DMS79 (cell line): ENCODE results near the gene LTBP2.

Experiments
- DNase-seq: peaks from one replicate; lab custom pipeline; 2025; lab: John Stamatoyannopoulos, UW

LTBP2 gene

GRCh38 chr14:74638066-74638465 is 26.0 kb upstream of the LTBP2 start:
- DNase-seq, result no peak

DNA sequence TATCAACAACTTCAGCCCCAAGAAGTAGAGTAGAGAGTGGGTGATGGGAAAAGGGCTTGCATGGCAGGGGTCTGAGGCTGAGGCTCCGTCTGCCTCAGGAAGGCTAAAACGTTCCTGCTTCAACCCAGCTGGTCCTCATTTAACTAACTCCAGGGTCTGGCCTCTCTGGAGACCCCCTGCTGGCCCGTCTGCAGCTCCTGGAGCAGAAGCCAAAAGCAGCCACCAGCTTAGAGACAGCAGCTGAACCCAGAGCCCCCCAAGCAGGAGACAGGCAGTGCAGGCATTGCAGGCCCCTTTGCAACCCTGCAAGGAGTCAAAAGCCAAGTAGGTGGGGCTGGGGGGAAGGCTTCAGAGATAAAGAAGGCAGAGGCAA is 25.1 kb upstream of the LTBP2 start:
- DNase-seq, result no peak

GRCh38 chr14:74636424-74637177 is 24.6 kb upstream of the LTBP2 start:
- DNase-seq, result no peak

GRCh38 chr14:74635847-74636246 is 23.8 kb upstream of the LTBP2 start:
- DNase-seq, result no peak

GRCh38 chr14:74634964-74635363 is 22.9 kb upstream of the LTBP2 start:
- peak; percentile 26 for DNase-seq

GRCh38 chr14:74634481-74634880 is 22.4 kb upstream of the LTBP2 start:
- DNase-seq, result no peak

DNA sequence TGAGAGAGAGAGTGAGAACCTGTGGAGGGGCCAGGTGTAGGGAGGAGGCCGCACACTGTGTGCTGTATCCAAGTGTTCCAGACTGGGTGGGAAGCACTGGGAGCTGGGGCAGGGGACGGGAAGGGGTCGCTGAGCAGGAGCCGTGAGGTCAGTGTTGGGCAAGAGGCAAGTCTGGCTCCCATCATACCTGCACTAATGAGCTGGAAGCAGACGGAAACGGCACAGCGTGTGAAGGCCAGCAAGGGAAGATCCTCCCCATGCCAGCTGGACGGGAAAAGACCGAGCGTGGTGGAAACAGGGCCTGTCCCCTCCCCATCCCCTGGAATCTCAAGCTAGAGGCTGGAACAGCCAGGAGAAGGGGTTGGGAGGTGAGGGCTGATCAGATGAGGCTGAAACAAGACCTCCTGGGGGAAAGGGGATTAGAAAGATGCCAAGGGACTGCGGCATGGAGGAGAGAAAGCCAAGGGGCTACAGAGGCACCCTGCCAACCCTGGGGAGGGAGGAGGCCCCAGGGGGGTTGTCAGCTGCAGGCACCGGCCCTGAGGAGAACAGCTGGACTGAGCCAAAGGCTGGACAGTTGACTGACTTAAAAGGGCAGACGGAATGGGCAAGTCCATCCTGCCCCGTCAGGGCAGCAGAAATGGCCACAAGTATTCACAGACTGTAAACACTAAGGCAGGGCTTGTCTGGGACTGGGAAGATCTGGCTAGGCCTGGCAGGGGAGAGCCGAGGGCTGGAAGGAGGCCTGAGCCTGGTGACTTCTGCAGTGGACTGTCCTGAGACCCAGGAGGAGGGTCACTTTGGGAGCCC is 19.0 kb upstream of the LTBP2 start:
- no peak for DNase-seq

- no peak for DNase-seq
Observed at GRCh38 chr14:74628418-74628817, 16.4 kb upstream of the LTBP2 start.

- no peak for DNase-seq
Observed at GRCh38 chr14:74627076-74627475, 15.0 kb upstream of the LTBP2 start.

DNA sequence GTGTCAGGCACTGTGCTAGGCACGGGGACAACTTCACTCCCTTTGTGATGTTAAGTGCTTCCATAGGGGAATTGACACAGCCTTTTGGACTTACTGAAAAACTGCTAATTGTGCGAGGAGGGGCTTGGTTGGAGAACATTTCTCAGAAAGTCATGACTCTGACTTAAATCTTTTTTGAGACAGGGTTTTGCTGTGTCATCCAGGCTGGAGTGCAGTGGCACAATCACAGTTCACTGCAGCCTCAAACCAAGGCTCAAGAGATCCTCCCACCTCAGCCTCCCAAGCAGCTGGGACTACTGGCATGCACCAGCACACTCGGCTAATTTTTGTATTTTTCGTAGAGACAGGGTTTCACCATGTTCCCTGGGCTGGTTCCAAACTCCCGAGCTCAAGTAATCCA is 10.2 kb upstream of the LTBP2 start:
- DNase-seq, result no peak

- no peak for DNase-seq
Observed at GRCh38 chr14:74621556-74621955, 9.5 kb upstream of the LTBP2 start.

DNA sequence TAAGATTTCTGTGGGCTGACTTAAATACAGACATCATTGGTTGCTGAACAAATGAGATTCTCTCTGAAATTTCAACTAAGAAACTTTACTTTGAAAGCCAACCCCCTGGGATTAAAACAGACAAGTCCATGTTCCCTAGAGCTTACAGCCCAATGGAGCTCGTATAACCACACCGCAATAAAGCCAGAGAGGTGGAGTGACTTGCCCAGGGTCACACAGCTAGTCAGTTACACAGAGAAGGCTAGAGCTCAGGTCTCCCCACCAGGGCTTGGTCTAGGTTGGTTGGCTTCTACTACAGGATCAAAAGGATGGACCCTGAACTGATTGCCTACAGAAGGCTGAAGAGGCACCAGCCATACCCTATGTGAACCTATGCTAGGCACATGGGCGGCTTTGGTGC is 8.9 kb upstream of the LTBP2 start:
- no peak for DNase-seq

- no peak for DNase-seq
Observed at GRCh38 chr14:74620497-74620921, 8.5 kb upstream of the LTBP2 start.

- DNase-seq, result no peak
Observed at GRCh38 chr14:74619672-74620131, 7.7 kb upstream of the LTBP2 start.

GRCh38 chr14:74618078-74618952 is 6.3 kb upstream of the LTBP2 start:
- peak; percentile 10 for DNase-seq

- no peak for DNase-seq
Observed at GRCh38 chr14:74616996-74617700, 5.1 kb upstream of the LTBP2 start.

DNA sequence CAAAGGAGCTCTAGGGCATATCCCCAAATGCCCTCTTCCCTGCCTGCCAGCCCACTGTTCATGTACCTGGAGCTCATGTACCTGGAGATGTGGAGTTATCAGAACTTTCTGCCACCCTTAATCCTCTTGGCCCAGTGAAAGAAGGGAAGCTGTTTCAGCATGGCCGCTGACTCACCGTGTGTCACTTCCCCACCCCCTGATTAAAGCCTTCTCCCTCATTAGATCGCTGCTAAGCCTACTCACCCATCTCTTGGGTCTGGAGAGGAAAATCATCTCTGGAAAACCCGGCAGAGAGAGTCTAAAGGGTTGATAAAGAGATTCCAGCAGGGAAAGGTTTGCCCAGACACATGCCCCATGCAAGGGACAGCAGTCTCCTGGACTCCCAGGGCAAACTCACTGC is 4.5 kb upstream of the LTBP2 start:
- no peak for DNase-seq

- no peak for DNase-seq
Observed at GRCh38 chr14:74615735-74616134, 3.7 kb upstream of the LTBP2 start.

DNA sequence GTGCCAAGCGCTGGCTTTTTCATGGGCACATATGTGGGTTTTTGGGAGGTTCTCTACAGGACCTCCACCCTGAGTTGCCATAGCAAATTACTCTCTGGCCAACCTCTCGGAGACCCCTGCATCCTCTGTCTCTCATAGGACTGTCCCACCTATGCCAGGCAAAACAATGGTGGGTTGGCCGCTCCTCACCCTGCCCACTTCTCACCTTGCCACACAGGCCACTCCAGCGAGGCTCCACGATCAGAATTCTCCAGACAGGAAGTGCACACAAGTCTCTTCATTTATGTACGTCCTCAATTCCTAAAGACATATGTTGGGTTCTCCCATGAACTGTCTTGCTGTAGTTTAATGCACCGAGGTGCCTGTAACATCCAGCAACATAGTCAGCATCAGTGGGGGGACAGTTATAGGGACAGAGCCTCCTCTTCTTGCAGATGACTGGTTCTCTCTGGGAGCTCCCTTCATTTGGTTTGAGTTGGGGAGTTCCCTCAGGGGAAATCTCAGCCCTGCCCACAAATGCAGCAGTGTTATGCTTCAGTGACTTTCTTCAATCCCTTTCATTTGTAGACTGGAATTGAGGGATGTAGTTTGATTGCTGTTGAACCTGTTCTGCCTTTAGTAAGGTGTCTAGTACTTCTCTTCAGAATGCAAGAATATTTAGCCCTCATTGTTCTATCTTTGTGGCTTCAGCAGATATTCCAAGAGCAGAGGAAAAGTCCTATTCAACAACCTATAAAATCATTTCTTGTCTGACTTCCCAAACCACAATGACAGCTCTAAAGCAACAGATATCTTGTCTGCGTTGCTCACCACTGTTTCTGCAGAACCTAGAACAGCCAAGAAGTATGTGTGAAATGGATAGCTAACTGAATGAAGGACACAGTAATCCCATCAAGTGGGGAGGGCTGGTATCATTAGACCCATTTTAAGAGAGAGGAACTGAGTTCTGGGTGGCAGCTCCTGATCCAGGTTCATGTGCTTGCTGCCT is 2.8 kb upstream of the LTBP2 start:
- DNase-seq, result peak; percentile 26

- DNase-seq, result no peak
Observed at GRCh38 chr14:74613211-74613914, 1.3 kb upstream of the LTBP2 start.
